Type B pancreatic cell (in vitro differentiated cells): ENCODE data around the gene TFAM. TPM values are rescaled to one million over a fixed set of nuclear protein-coding genes. Genes with fewer than 3 reads are reported as not detected.
A peak's percentile ranks its signal among the peaks of the same experiment; 100 is the strongest.

Experiments
- DNase-seq: peaks from one replicate; pipeline ENCODE4 v3.0.0; 2021; ENCODE audit warnings: mixed read lengths; ENCODE audit not compliant: unreplicated experiment; ENCODE audit errors: extremely low spot score
- H3K27ac Mint-ChIP-seq: 2 replicates; pipeline ENCODE4 v1.8.0; 2021; ENCODE audit warnings: mild to moderate bottlenecking, mixed read lengths
- H3K27me3 Mint-ChIP-seq: 2 replicates; pipeline ENCODE4 v1.8.0; 2021; ENCODE audit warnings: mixed read lengths
- H3K36me3 Mint-ChIP-seq: 2 replicates; pipeline ENCODE4 v1.8.0; 2021; ENCODE audit warnings: mixed read lengths
- H3K4me1 Mint-ChIP-seq: one replicate; pipeline ENCODE4 v1.8.0; 2021; ENCODE audit warnings: mixed read lengths; ENCODE audit not compliant: unreplicated experiment
- H3K4me3 Mint-ChIP-seq: 2 replicates; pipeline ENCODE4 v1.8.0; 2021; ENCODE audit warnings: mild to moderate bottlenecking, mixed read lengths
- H3K9me3 Mint-ChIP-seq: 2 replicates; pipeline ENCODE4 v1.8.0; 2021; ENCODE audit warnings: mixed read lengths
- CTCF ChIP-seq: fragments of 200-600 bp; sonication (generic); conservative IDR thresholded peaks from 2 replicates; pipeline ENCODE4 v1.5.0; 2021; ENCODE audit warnings: antibody characterized with exemption, mild to moderate bottlenecking
- total RNA-seq: library from RNA; stranded (reverse); gene quantifications from 2 replicates; pipeline ENCODE4 v1.2.1, GENCODE V29; 2021; ENCODE audit warnings: low replicate concordance

The TFAM gene
- total RNA-seq, 1 donor from 2014 or later, result 64.8 TPM

GRCh38 chr10:58356756-58357155 is 28.5 kb upstream of the TFAM start:
- no peak for DNase-seq
- Mint-ChIP-seq H3K27me3 (no peaks in the 10 kb centered on the region), H3K36me3 (peaks cover 6% of the 10 kb centered on the region), H3K4me1 (peaks cover 28% of the 10 kb centered on the region), H3K9me3 (no peaks in the 10 kb centered on the region), H3K4me3 (no peak overlapping the region), H3K27ac (peak overlapping the region; percentile 5)
- TF ChIP-seq CTCF, result no peak

GRCh38 chr10:58358314-58358933 is 26.8 kb upstream of the TFAM start:
- TF ChIP-seq CTCF, result no peak
- H3K36me3 Mint-ChIP-seq, result peaks cover 9% of the 10 kb centered on the region
- no peaks in the 10 kb centered on the region for H3K27me3 Mint-ChIP-seq
- peak overlapping the region; percentile 58 for H3K4me3 Mint-ChIP-seq
- H3K9me3 Mint-ChIP-seq, result no peaks in the 10 kb centered on the region
- H3K4me1 Mint-ChIP-seq, result peaks cover 24% of the 10 kb centered on the region
- H3K27ac Mint-ChIP-seq, result peak overlapping the region; percentile 91
- no peak for DNase-seq

- no peaks in the 10 kb centered on the region for H3K27me3 Mint-ChIP-seq
- no peak for DNase-seq
- TF ChIP-seq CTCF, result no peak
- peaks cover 13% of the 10 kb centered on the region for H3K36me3 Mint-ChIP-seq
- peak overlapping the region; percentile 91 for H3K27ac Mint-ChIP-seq
- peaks cover 22% of the 10 kb centered on the region for H3K4me1 Mint-ChIP-seq
- H3K4me3 Mint-ChIP-seq, result peak overlapping the region; percentile 58
- no peaks in the 10 kb centered on the region for H3K9me3 Mint-ChIP-seq
Measured at GRCh38 chr10:58358947-58359346, 26.3 kb upstream of the TFAM start.

- no peaks in the 10 kb centered on the region for H3K9me3 Mint-ChIP-seq
- TF ChIP-seq CTCF, result no peak
- no peak for DNase-seq
- no peaks in the 10 kb centered on the region for H3K27me3 Mint-ChIP-seq
- H3K4me3 Mint-ChIP-seq, result peak overlapping the region; percentile 45
- H3K4me1 Mint-ChIP-seq, result peaks cover 20% of the 10 kb centered on the region
- H3K27ac Mint-ChIP-seq, result peak overlapping the region; percentile 91
- H3K36me3 Mint-ChIP-seq, result peaks cover 18% of the 10 kb centered on the region
Measured at GRCh38 chr10:58359541-58359940, 25.7 kb upstream of the TFAM start.

GRCh38 chr10:58360412-58361004 is 24.7 kb upstream of the TFAM start:
- H3K4me3 Mint-ChIP-seq, result peak overlapping the region; percentile 45

More at GRCh38 chr10:58360412-58361004, 24.7 kb upstream of the TFAM start:
- Mint-ChIP-seq H3K9me3 (no peaks in the 10 kb centered on the region), H3K27me3 (no peaks in the 10 kb centered on the region), H3K4me1 (peaks cover 20% of the 10 kb centered on the region), H3K36me3 (peaks cover 25% of the 10 kb centered on the region), H3K27ac (peak overlapping the region; percentile 91)
- TF ChIP-seq CTCF, result no peak
- DNase-seq, result no peak
